ENCODE results near the gene SFXN5.

The SFXN5 gene

DNA sequence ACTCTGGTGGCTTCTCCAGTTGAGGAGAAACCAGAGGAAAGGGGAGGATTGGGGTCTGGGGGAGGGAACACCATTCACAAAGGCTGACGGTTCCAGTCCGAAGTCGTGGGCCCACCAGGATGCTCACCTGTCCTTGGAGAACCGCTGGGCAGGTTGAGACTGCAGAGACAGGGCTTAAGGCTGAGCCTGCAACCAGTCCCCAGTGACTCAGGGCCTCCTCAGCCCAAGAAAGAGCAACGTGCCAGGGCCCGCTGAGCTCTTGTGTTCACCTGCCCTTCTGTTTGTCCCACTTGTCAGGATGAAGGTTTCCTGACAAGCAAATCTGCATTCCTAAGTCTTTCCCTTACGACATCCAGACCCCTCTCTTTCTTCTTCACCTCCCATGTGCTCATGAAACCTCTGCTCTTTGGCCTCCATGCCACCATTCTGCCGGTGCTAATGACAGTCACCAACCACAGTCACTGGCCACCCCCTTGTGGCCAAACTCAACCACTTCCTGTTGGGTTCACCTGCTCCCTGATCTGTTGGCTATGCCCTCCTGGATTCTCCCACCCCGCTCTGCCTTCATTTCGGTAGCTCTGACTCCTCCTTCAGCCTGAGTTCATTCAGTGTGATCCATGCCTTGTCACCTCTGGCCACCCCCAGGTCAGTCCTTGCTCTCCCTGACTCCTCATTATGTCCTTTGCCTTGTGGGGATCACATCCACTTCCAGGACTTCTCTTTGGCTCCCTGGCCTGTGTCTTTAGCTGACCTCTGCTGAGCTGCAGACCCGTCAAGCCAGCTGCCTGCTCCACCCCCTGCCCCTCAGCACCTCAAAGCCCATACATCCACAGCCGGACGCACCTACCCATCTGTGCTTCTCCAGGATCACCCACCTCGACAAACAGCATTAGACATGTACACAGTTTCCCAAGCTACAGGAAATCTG is 136.6 kb downstream of the SFXN5 start:
- no peak for DNase-seq

DNA sequence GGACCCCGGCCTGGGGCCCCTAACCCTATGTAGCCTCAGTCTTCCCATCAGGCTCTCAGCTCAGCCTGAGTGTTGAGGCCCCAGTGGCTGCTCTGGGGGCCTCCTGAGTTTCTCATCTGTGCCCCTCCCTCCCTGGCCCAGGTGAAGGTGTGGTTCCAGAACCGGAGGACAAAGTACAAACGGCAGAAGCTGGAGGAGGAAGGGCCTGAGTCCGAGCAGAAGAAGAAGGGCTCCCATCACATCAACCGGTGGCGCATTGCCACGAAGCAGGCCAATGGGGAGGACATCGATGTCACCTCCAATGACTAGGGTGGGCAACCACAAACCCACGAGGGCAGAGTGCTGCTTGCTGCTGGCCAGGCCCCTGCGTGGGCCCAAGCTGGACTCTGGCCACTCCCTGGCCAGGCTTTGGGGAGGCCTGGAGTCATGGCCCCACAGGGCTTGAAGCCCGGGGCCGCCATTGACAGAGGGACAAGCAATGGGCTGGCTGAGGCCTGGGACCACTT is 137.8 kb downstream of the SFXN5 start:
- DNase-seq: no peak

DNA sequence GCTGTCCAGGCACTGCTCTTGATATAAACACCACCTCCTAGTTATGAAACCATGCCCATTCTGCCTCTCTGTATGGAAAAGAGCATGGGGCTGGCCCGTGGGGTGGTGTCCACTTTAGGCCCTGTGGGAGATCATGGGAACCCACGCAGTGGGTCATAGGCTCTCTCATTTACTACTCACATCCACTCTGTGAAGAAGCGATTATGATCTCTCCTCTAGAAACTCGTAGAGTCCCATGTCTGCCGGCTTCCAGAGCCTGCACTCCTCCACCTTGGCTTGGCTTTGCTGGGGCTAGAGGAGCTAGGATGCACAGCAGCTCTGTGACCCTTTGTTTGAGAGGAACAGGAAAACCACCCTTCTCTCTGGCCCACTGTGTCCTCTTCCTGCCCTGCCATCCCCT is 138.3 kb downstream of the SFXN5 start:
- DNase-seq: no peak

DNA sequence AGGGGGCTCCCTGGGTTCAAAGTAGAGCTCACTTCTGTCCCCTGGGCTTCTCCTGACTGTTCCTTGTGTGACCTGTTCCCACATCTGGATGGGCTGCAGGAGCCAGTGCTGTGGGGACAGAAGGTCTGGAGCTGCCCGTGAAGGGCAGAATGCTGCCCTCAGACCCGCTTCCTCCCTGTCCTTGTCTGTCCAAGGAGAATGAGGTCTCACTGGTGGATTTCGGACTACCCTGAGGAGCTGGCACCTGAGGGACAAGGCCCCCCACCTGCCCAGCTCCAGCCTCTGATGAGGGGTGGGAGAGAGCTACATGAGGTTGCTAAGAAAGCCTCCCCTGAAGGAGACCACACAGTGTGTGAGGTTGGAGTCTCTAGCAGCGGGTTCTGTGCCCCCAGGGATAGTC is 138.7 kb downstream of the SFXN5 start:
- DNase-seq: no peak

DNA sequence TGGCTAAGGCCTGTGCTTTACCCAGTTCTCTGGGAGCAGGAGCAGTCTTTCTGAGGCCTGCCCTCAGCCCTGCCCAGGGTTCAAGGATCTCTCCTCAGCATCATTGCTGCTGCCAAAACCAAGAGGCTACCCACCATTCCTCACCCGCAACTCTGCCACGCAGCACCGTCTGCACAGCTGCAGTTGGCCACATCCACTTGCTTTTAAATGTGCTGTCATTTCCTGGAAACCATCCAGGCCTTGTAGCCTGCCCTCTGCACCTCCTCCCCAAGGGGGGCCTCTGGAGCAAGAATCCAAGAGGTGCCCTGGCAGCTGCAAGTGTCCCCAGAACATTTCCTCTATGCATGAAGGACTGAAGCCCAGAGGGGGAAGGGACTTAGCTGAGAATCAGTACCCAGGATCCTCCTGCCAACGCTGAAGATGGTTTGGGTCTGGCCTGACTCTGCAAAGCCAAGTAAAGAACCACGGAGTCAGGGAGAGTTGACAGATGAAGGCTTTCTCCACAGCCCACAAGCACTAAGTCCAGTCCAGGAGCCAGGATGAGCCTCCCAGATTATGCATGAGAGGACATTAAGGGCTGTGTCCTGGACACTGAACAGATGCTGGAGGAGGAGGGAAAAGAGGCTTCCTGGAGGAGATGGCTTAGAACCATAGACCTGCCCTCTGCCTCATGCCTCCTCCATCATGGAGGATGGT is 139.3 kb downstream of the SFXN5 start:
- no peak for DNase-seq

DNA sequence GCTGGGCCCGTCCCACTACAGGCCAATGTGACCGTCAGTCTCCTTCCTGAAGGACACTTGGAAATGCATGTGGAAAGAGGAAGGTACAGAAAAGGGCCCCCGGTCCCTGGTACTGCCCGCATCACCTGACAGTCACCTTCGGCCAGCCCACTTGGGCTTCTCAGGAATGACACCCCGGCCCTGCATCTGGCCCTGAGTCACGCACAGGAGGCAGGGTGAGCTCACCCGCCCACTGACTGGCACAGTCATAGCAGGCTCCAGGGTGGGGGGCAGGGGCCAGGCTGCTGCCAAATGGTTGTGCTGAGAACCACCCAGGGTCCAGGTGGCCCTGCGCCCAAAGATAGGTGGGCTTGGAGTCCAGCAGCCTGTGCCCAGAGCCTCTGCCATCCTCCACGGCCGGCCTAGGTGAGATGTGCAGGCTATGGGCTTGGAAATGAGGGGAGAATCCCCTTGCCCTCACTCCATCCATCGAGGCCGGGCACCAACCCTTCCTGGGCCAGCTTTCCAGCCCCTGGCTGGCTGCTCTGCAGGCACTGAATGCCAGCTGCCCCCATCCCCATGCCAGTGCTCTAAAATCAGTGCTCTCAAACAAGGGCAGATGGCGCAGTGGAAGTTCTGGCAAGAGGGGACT is 140.1 kb downstream of the SFXN5 start:
- DNase-seq: no peak

DNA sequence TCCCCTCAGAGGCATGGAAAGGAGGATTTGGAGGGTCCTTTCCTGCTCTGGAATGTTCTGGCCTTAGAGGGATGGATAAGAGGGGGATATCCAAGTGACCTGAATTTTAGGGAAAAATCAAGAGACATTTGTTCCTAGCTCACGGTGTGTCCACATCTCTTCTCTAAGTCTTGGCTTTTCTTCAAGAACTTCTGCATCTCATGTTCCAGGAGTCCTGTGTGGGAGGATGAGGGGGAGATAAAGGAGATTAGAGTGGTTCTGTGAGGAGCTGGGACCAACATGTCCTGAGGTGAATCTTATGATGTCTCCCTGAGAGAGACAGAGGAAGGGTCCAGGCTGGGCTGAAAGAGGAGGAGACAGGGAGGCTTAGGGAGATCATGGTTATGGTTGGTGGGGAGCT is 142.5 kb downstream of the SFXN5 start:
- DNase-seq: no peak

DNA sequence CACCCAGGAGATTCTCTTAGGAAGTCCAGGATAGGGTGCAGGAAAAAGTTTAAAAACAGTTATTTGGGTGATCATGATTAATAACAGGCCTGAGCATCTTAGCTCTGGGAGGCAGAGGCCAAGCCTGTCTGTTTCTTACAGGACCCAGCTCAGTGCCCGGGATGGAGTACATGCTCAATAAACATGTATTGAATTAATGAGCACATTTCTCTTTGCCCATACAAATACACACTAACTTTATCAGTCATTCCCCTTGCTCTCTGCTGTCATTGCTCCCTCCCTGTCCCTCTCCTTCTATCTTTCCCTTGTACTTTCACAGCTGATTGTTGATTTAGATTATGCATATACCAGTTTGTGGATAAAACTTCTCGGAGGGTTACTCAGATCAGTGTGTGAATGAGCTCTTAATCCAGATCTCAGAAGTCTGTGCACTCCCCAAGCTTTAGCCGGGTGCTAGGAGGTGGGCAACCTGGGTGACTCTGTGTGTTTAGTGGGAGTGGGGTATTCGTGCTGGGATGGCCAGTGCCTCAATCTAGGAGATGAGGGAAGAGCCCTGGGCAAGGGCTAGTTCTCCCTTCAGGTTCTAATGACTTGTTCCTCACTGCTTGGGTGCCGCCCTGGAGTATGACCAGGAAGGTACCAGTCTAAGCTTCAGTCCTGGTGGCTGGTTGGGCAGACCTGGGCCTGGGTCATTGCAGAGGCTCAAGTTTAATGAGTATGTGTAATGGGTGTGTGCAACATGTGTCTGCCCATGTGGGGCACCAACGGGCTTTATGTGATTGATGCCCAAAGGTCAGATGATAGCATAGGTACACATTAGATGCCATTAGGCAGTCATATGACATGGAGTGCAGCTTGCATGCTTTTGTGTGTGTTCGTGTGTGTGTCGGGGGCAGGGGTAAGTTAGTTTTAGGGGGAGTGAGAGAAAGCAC is 143.6 kb downstream of the SFXN5 start:
- no peak for DNase-seq

DNA sequence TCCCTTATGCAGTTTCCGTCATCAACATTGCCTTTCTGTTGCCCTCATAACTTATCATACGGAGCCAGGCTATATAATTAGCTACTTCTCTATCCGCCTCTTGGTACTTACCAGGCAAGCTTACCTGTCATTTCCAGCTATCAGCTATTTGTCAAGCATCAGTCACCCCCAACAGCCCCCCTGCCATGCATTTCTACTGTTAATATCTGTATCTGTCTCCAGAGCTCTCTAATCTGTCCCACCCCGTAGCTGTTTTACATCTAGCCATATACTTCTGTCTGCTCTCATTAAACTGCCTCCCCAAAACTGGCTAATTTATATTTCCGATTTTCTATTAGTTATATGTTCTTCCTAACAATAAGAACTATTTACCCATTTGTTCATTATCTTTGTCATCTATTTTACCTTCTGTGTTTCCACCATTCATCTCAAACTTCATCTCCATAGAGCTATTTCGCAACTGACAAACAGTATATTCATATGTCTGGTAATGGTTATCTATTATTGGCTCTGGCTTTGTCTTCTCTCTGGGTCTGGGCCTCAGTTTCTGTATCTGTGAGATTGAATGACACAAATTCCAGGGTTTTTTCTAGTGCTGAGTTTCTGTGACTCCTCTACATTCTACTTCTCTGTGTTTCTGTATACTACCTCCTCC is 144.6 kb downstream of the SFXN5 start:
- DNase-seq: no peak

DNA sequence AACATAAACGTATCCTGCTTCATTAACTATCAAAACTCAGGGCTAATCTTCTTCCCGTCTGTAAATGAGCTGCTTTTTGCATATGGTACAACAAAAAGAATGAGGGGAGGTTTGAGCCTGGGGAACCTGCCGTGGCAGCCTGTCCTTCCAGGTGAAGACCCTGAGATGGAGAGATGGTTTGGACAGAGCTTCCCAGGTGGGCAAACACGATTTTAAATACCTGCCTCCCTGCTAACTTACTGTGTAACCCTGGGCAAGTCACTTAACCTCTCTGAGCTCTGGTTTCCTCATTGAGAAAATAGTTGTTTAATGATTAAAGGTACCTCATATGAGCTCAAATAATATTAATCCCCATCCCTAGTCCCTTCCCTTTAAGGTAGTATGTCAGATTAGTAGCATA is 145.1 kb downstream of the SFXN5 start:
- no peak for DNase-seq

DNA sequence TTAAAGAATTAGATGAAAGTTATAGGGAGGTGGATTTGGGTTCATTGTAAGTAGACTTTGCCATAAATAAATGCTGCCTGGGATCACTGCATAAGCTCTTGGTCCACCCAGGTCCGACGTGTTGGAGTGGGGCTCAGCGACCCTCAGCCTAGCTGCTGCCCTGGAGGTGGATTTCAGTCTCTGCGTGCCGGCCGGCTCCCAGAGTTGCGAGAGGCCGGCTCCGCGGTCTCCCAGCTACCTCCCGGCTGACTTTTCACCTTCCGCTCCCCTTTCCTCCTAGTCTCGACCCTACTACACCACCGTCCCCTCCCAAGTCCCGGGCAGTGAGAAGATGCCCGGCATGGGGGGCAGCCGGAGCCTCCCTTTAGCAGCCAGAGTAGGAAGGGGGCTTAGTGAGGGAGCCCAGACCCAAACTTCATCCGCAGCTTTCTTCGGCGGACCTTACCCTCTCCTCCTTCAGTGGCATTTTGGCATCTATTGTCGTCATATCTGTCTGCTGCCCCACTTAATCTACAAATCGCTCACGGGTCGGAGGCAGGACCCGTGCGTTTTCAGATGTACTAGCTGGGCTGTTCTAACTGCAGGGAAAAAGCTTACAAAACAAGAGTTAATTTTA is 146.1 kb downstream of the SFXN5 start:
- no peak for DNase-seq

DNA sequence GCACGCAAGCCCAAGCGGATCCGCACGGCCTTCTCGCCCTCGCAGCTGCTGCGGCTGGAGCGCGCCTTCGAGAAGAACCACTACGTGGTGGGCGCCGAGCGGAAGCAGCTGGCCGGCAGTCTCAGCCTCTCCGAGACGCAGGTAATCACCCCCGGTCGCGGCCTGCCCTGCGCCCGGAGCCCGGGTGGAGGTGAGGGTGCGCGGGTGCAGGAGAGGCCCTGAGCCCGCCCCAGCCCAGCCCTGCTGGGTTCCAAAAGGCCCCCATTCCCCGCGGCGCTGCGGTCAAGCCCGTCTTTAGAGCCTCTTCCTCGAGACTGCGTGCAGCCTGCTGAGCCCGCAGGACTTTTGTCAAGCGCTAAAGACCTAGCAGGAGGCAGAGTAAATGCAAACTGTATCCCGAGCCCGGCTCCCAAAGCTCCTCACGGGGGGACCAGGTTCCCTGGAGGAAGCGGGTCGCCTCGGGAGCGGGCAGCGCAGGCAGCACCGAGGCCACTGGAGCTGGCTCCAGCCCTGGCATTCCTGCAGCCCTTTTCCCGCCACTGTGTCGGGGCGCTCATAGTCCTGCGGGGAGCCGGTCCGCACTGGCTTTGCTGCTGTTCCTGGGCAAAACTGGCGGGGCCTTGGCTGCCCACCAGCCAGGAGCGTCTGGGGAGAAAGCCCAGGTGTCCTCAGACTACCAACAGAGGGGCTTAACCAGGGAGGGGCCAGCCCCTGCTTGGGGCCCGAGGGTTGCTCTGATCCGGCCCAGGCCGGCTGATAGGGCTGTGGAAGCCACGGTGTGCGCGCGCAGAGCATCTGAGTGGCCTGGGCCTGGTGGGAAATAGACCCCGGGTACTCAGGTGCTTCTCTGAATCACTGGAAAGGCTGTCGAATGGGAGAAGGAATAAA is 146.9 kb downstream of the SFXN5 start:
- no peak for DNase-seq

DNA sequence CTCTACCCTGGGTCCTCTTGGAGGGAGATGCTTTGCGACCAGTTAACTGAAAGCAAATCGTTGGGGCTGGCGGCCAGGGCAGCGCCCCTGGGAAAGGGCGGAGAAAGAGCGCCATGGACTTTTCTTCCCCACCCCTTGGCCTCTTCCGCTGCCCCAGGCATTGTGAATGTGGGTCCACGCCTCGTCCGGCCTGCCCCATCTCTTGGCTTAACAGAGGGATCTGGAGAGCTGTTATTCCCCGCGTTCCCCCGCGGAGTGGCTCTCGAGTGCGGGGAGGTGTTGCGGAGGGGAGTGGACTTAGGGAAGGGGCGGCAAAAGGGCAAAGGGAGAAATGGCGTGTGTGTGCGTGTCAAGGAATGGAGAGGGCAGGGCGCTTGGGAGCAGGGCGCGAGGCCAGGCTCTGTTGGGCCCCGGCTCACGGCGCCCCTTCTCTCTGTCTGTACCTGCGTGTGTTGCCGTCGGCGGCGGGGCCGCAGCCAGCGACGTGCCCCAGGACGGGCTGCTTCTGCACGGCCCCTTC is 147.6 kb downstream of the SFXN5 start:
- DNase-seq: no peak

DNA sequence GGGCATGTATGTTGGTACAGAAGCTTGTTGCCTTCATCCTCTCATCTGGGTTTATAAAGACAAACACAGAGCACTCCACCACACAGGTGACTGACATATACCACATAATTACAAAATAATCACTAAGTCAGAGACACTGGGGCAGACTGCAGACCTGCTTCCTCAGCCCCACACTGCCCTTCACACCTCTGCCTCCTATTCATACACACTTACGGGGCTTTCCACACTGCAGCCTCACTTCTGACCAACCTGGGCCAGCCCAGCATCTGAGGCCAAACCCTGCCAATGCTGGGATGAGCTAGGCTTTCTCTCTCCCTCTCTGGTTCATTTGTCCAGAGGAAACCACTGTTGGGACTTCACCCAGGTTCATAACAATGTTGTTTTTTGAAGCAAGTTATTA is 149.7 kb downstream of the SFXN5 start:
- no peak for DNase-seq

DNA sequence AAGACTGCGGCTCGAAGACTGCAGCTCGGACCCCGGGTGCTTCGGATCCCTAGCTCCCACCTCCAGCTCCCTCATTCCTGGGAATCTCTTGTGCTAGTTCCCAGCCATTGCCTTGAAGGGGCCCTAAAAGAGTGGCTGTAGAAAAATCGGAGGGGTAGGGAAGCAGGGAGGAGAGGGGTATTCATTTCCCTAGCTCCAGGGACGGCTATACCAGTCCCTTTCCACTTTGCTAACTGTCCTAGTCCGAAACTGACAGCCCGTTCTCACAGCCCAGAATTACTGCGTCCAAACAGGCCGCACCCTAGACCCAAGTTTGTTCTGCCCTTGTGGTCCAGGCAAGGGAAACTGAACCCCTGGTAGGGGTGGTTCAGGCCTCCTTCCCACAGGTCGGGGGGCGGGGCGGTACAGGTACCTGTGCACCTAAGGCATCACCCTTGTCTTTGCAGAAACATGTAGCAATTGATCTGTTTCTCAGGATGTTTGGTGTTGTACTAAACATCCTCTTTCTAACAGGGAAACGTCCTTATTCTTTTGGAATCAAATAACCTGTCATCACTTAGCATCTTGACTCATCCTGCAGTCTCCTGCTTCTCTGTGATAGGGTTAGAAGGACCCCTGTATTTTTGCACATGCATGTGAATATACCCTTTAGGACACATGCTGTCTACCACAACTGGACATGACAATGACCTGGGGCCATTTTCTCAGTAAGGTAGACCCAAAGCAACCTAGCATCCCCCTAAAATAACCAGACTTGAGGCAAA is 150.2 kb downstream of the SFXN5 start:
- no peak for DNase-seq

DNA sequence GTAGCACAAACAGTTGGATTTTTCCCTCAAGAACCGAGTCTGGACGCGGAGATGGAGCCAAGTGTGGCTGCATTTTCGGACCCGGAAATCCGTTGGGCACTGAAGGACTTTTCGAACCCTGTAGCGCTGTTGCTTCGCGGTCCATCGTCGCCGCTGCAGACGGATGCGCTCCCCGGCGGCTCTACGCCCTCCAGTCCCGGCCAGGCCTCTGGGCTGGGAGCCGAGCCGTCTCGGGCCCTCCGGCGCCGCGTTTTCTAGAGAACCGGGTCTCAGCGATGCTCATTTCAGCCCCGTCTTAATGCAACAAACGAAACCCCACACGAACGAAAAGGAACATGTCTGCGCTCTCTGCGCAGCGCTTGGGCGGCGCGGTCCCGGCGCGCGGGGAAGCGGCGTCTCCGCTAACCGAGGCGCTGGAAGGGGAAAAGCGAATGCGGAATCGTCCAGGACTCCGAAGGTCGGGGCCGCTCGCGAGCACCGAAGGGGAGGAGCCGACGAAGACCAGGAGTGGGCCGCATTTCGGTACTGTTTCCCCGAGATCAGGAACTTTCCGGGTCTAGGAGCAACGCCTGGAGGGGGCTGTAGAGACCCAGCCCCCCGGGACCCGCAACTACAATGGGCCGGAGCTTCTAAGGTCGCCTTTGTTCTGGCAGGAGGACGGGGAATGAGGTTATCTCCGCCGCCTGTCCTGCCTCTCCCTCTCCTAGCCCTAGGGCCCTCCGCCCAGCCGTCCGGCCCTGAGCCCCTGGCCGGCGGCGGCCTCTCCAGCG is 151.0 kb downstream of the SFXN5 start:
- peak; percentile 32 for DNase-seq

DNA sequence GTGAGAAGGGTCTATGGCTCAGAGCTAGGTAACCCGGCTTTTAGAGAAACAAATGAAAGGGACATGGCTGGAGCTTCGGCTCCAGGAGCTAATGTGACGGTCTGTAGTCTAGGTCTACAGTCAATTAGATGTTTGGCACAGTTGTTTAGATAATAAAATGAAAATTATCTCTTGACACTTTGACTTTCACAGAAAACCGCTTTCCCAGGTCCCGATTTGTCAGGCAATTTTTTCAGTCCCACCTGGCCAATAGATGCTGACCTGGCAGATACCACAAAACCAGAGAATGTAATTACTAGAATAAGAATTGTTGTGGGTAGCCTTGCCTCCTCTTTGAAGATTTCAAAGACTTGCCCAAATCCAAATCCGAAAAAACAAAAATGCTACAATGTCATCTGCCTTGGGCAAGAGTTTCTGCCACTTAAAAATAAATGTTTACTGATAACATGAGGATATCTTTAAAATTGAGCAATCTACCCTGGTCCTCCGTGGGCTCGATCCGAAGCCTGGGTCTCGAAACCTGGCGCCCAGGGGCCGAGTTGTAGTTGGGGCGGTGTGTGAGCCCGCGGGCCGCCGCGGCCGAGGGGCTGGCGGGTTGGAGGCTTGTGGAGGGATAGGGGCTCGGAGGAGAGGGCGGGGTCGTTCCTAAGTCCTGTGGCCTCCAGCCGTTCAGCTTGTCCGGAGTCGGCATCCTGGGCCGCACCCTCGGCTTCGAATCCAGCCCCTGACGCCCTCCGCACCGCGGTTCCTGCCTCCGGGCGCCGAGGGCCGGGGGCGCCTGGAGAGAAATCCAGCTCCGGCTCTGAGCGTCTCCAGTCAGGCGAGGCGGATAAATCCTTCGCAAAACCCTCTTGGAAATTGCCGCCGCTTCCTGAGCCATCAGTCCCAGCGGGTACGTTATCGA is 151.8 kb downstream of the SFXN5 start:
- DNase-seq: no peak

Measured in stimulated activated CD4-positive, alpha-beta T cell treated with anti-CD3 and anti-CD28 coated beads, Interleukin-4, amount 100 ng/mL, for 24 hours (primary cell).